HL-60 (cell line): ENCODE data around the gene TEX12.

ENCODE experiments used
- DNase-seq, 2 experiments: peaks; one replicate each; pipeline ENCODE4 v3.0.0-alpha.2; 2010 to 2020; ENCODE audit warnings: low read depth in 1 of 2, low spot score in 1 of 2
- H3K27ac ChIP-seq: fragments of 250-450 bp; sonication (Bioruptor Pico); replicated peaks from 2 replicates; pipeline ENCODE4 v1.5.1; 2020; ENCODE audit warnings: mild to moderate bottlenecking, moderate library complexity
- H3K27me3 ChIP-seq: fragments of 250-450 bp; sonication (Bioruptor Pico); 2 replicates; pipeline ENCODE4 v1.5.1; 2021; ENCODE audit warnings: mild to moderate bottlenecking, moderate library complexity; ENCODE audit not compliant: insufficient read depth, poor library complexity, severe bottlenecking
- H3K4me3 ChIP-seq: replicated peaks from 2 replicates; pipeline ENCODE4 v1.5.1; 2011; ENCODE audit warnings: mild to moderate bottlenecking, control low read depth, low read length; ENCODE audit not compliant: insufficient read depth
- CTCF ChIP-seq: IDR thresholded peaks from one replicate; pipeline ENCODE4 v1.5.1; 2011; ENCODE audit warnings: low read length, control low read depth, inconsistent platforms; ENCODE audit not compliant: insufficient read depth
- GABPA ChIP-seq: IDR thresholded peaks from 2 replicates; pipeline ENCODE4 v1.6.1; 2012; ENCODE audit warnings: low read depth
- POLR2AphosphoS5 ChIP-seq: IDR thresholded peaks from 2 replicates; pipeline ENCODE4 v1.6.1; 2012; ENCODE audit warnings: low read depth
- REST ChIP-seq: IDR thresholded peaks from 2 replicates; pipeline ENCODE4 v1.6.1; 2012; ENCODE audit warnings: low read depth; ENCODE audit not compliant: insufficient replicate concordance
- SPI1 ChIP-seq: IDR thresholded peaks from 2 replicates; pipeline ENCODE4 v1.6.1; 2012; ENCODE audit warnings: low read depth, mild to moderate bottlenecking, borderline replicate concordance

Gene TEX12

GRCh38 chr11:112163875-112164685 is 3.1 kb upstream of the TEX12 start, which contains the start of gene IL18:
TSS of gene IL18 (minus strand) at chr11:112164094. CDS start at chr11:112155053, 9,041 bp downstream.
- TF ChIP-seq SPI1 = peak; percentile 56; the same call in 1 of the 2 replicates
- no peak for TF ChIP-seq CTCF
- no peak for TF ChIP-seq GABPA
- TF ChIP-seq REST = no peak
- peak; percentile 56; the same call in 1 of the 2 replicates for TF ChIP-seq POLR2AphosphoS5
- Histone ChIP-seq H3K4me3 (peak within 1 kb of the TSS; percentile 37), H3K27me3 (no peaks in the 10 kb centered on the region), H3K27ac (peak within 1 kb of the TSS; percentile 67)
- peak; percentile 41 to 83 for DNase-seq

- H3K27me3 ChIP-seq = no peaks in the 10 kb centered on the region
- H3K27ac ChIP-seq = no peak overlapping the region; the same call in 1 of the 2 replicates
- DNase-seq = no peak
- TF ChIP-seq SPI1 = no peak
- no peak for TF ChIP-seq POLR2AphosphoS5
- TF ChIP-seq CTCF = no peak
- no peak for TF ChIP-seq GABPA
- TF ChIP-seq REST = no peak
- no peak overlapping the region for H3K4me3 ChIP-seq
Measured at GRCh38 chr11:112165049-112165448, 2.1 kb upstream of the TEX12 start.

GRCh38 chr11:112166562-112166961 is 610 bp upstream of the TEX12 start:
- Histone ChIP-seq H3K27ac (no peak overlapping the region), H3K27me3 (no peaks in the 10 kb centered on the region), H3K4me3 (no peak overlapping the region)
- DNase-seq = no peak
- TF ChIP-seq GABPA = no peak
- no peak for TF ChIP-seq REST
- TF ChIP-seq CTCF = no peak
- TF ChIP-seq SPI1 = no peak
- TF ChIP-seq POLR2AphosphoS5 = no peak
